ENCODE data around the gene FBLN1. TPM values are rescaled to one million over a fixed set of nuclear protein-coding genes. Genes with fewer than 3 reads are reported as not detected.

FBLN1 gene
- total and polyA plus RNA-seq, 2 of the 13 experiments (the other 11 are each of a cell fraction or from before 2014, with no cell fraction given) = 37.3 to 103 TPM

GRCh38 chr22:45526281-45526680 is 23.6 kb downstream of the FBLN1 start:
- WGBS (ENCODE audit: low lambda C conversion rate) = over 99% methylated on average over 7 of the region's 8 CpGs
- ChIA-PET POLR2A (no interaction called here), CTCF (ENCODE audit: low intra/inter-chr PET ratio, low total read pairs) (no interaction called here)
- no peaks in the 10 kb centered on the region for H3K9me3 ChIP-seq (ENCODE audit: low read length)
- no peaks in the 10 kb centered on the region for H3K79me2 ChIP-seq (ENCODE audit: insufficient read depth, low read length)
- H2AFZ ChIP-seq (ENCODE audit: low read length) = no peak overlapping the region
- no peak overlapping the region for H3K9ac ChIP-seq (ENCODE audit: insufficient read depth, low read depth, low read length)
- H3K4me1 ChIP-seq (ENCODE audit: insufficient read depth, low read length) = no peaks in the 10 kb centered on the region
- no peak overlapping the region for H3K4me2 ChIP-seq (ENCODE audit: low read depth, low read length)
- H3K27ac ChIP-seq (ENCODE audit: extremely low read length, insufficient read depth, low read length) = no peak overlapping the region
- H3K4me3 ChIP-seq (replicated peaks in 1 of 3; ENCODE audit: insufficient read depth in 1 of 3, low read depth in 2 of 3, low read length in 3 of 3) = no peak overlapping the region
- intact Hi-C loops (cut with micrococcal nuclease; ENCODE audit: unreplicated experiment) (no loop called here), in situ Hi-C loops (cut with HindIII; ENCODE audit: extremely low pct_ligation_motif_present, low pct_unique_long_range_greater_than_20kb) (no loop called here)
- DNase-seq (ENCODE audit: low spot score) = no peak
- FAIRE-seq = no peak
- BruUV-seq (replicated peaks) = no TSS peak
- H3K27me3 ChIP-seq (ENCODE audit: control insufficient read depth in 1 of 2, insufficient read depth in 2 of 2, low read length in 2 of 2) = no peaks in the 10 kb centered on the region
- ATAC-seq = no peak
- H3K36me3 ChIP-seq (replicated peaks in 1 of 2; ENCODE audit: control insufficient read depth in 1 of 2, insufficient read depth in 2 of 2, low read length in 2 of 2) = peaks cover 22 to 58% of the 10 kb centered on the region in 2 experiments; a peak in 4 of 5 replicates
- no peaks in the 10 kb centered on the region for H4K20me1 ChIP-seq (ENCODE audit: insufficient read depth, low read length)
- TF ChIP-seq ZBTB26 (CRISPR knock-in tag; IDR thresholded peaks at IDR 0.05; ENCODE audit: borderline replicate concordance) = no peak
- TF ChIP-seq NFE2L1 (CRISPR knock-in tag; IDR thresholded peaks at IDR 0.05; ENCODE audit: borderline replicate concordance) = no peak
- TF ChIP-seq, protein P1, sequence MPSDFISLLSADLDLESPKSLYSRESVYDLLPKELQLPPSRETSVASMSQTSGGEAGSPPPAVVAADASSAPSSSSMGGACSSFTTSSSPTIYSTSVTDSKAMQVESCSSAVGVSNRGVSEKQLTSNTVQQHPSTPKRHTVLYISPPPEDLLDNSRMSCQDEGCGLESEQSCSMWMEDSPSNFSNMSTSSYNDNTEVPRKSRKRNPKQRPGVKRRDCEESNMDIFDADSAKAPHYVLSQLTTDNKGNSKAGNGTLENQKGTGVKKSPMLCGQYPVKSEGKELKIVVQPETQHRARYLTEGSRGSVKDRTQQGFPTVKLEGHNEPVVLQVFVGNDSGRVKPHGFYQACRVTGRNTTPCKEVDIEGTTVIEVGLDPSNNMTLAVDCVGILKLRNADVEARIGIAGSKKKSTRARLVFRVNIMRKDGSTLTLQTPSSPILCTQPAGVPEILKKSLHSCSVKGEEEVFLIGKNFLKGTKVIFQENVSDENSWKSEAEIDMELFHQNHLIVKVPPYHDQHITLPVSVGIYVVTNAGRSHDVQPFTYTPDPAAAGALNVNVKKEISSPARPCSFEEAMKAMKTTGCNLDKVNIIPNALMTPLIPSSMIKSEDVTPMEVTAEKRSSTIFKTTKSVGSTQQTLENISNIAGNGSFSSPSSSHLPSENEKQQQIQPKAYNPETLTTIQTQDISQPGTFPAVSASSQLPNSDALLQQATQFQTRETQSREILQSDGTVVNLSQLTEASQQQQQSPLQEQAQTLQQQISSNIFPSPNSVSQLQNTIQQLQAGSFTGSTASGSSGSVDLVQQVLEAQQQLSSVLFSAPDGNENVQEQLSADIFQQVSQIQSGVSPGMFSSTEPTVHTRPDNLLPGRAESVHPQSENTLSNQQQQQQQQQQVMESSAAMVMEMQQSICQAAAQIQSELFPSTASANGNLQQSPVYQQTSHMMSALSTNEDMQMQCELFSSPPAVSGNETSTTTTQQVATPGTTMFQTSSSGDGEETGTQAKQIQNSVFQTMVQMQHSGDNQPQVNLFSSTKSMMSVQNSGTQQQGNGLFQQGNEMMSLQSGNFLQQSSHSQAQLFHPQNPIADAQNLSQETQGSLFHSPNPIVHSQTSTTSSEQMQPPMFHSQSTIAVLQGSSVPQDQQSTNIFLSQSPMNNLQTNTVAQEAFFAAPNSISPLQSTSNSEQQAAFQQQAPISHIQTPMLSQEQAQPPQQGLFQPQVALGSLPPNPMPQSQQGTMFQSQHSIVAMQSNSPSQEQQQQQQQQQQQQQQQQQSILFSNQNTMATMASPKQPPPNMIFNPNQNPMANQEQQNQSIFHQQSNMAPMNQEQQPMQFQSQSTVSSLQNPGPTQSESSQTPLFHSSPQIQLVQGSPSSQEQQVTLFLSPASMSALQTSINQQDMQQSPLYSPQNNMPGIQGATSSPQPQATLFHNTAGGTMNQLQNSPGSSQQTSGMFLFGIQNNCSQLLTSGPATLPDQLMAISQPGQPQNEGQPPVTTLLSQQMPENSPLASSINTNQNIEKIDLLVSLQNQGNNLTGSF (CRISPR knock-in tag; IDR thresholded peaks at IDR 0.05) = no peak
- no peak for TF ChIP-seq ZNF773 (CRISPR knock-in tag; IDR thresholded peaks at IDR 0.05; ENCODE audit: borderline replicate concordance)
- TF ChIP-seq ZNF766 (CRISPR knock-in tag; IDR thresholded peaks at IDR 0.05; ENCODE audit: borderline replicate concordance) = no peak
- TF ChIP-seq NBN (conservative IDR thresholded peaks at IDR 0.05) = no peak
- no peak for TF ChIP-seq ZNF530 (CRISPR knock-in tag; IDR thresholded peaks at IDR 0.05; ENCODE audit: low read depth)
- TF ChIP-seq TIGD3 (CRISPR knock-in tag; IDR thresholded peaks at IDR 0.05; ENCODE audit: borderline replicate concordance) = no peak
- no peak for TF ChIP-seq ASH2L (IDR thresholded peaks at IDR 0.05; ENCODE audit: insufficient read length, low read depth, low read length)
- TF ChIP-seq RORA (CRISPR knock-in tag; IDR thresholded peaks at IDR 0.05) = no peak
- no peak for TF ChIP-seq ARNTL (CRISPR knock-in tag; IDR thresholded peaks at IDR 0.05)
- TF ChIP-seq ZNF737 (CRISPR knock-in tag; IDR thresholded peaks at IDR 0.05; ENCODE audit: borderline replicate concordance) = no peak
- no peak for TF ChIP-seq GABPA (IDR thresholded peaks at IDR 0.05; ENCODE audit: low read depth, low read length)
- no peak for TF ChIP-seq GABPA (CRISPR knock-in tag; IDR thresholded peaks at IDR 0.05; ENCODE audit: low read depth)
- no peak for TF ChIP-seq USF2 (IDR thresholded peaks at IDR 0.05; ENCODE audit: low read depth, low read length)
- TF ChIP-seq USF2 (CRISPR knock-in tag; IDR thresholded peaks at IDR 0.05; ENCODE audit: borderline replicate concordance) = no peak

Measured in HepG2 (cell line).